ENCODE measurements around the gene MYG1. TPM values are rescaled to one million over a fixed set of nuclear protein-coding genes. Genes with fewer than 3 reads are reported as not detected.

Gene MYG1
- total and polyA plus RNA-seq, 2 of the 4 experiments (the other 2 are of a cell fraction), result 49.8 to 63.7 TPM

- 26% methylated on average over 5 of the region's 28 CpGs; no CpG with 5 or more reads in 1 of the 2 experiments for WGBS, 2 experiments (ENCODE audit: extremely low coverage in 2 of 2, insufficient read length in 1 of 2)
- Histone ChIP-seq H2AFZ (replicated peaks; ENCODE audit: low read length, poor library complexity) (peak overlapping the region; percentile 96), H3K4me3 (ENCODE audit: insufficient read depth, low read depth, low read length) (peak overlapping the region; percentile 26; the same call in 1 of the 2 replicates), H3K23ac (ENCODE audit: low read depth, low read length) (peak overlapping the region; percentile 61), H3K9me3 (ENCODE audit: control insufficient read depth, insufficient read depth, low read length) (no peaks in the 10 kb centered on the region), H2BK20ac (ENCODE audit: low read depth, low read length) (peak overlapping the region; percentile 64), H3K27ac (ENCODE audit: insufficient read depth, low read length) (peak overlapping the region; percentile 72), H3K56ac (ENCODE audit: extremely low read depth, insufficient read depth, low read length) (peak overlapping the region; percentile 58; the same call in 1 of the 2 replicates), H2BK15ac (ENCODE audit: low read depth, low read length) (peak overlapping the region; percentile 95), H3K9me1 (ENCODE audit: insufficient read depth, low read length) (peaks cover 9% of the 10 kb centered on the region; the same call in 1 of the 2 replicates), H3K36me3 (ENCODE audit: control insufficient read depth, insufficient read depth, low read length) (no peaks in the 10 kb centered on the region), H2BK120ac (ENCODE audit: low read depth, low read length) (peak overlapping the region; percentile 80), H3K79me1 (ENCODE audit: low read depth in 1 of 2, low read length in 2 of 2) (peaks cover 10 to 22% of the 10 kb centered on the region in 2 experiments), H3K4ac (ENCODE audit: low read depth, low read length) (peak overlapping the region; percentile 91), H3K9ac (ENCODE audit: low read depth, low read length) (peak overlapping the region; percentile 81), H3K4me1 (ENCODE audit: control insufficient read depth, insufficient read depth, low read length) (peaks cover 12% of the 10 kb centered on the region), H2AK9ac (replicated peaks; ENCODE audit: low read depth, low read length, poor library complexity) (peak overlapping the region; percentile 77), H4K20me1 (ENCODE audit: insufficient read depth, low read length) (no peaks in the 10 kb centered on the region), H2BK5ac (ENCODE audit: low read depth, low read length, poor library complexity, severe bottlenecking) (peak overlapping the region; percentile 42), H3K4me2 (ENCODE audit: low read depth, low read length) (peak overlapping the region; percentile 71), H3K18ac (ENCODE audit: low read depth, low read length) (peak overlapping the region; percentile 10), H3K14ac (replicated peaks; ENCODE audit: low read depth, low read length) (peak overlapping the region; percentile 93), H4K5ac (ENCODE audit: low read depth, low read length) (peak overlapping the region; percentile 86), H4K8ac (ENCODE audit: low read depth in 2 of 2, low read length in 2 of 2) (peak overlapping the region; percentile 95 to 99), H2AK5ac (ENCODE audit: low read depth, low read length) (peak overlapping the region; percentile 86), H4K91ac (ENCODE audit: insufficient read depth, low read depth, low read length) (peak overlapping the region; percentile 85), H3K27me3 (ENCODE audit: control insufficient read depth, insufficient read depth, low read length) (peaks cover 12% of the 10 kb centered on the region; the same call in 1 of the 2 replicates)
- in situ Hi-C loops (cut with MboI; ENCODE audit: low sequenced_read_pairs), result loop anchor here (10.0 kb wide), 1 partner anchor 181 kb away; the partner anchor contains the start of genes NPFF and TARBP2
- ATAC-seq (ENCODE audit: low read depth) (no peak), DNase-seq (no peak)
- ChIA-PET POLR2A (ENCODE audit: unreplicated experiment) (interaction anchor here (0.6 kb wide), 1 partner anchor 126 kb away, joined by 3 read pairs; no protein-coding TSS in a partner anchor), CTCF (interaction anchor here (0.8 to 1.6 kb wide), 3 partner anchors 21 to 184 kb away, joined by 4 to 7 read pairs (median 7); no protein-coding TSS in a partner anchor)
- intact Hi-C loops (cut with micrococcal nuclease), result loop anchor here (1.0 to 10.0 kb wide), 3 partner anchors 21 to 184 kb away; no protein-coding TSS in a partner anchor
- BruUV-seq (replicated peaks), result no TSS peak
- dilution Hi-C loops (cut with HindIII; ENCODE audit: low sequenced_read_pairs, unreplicated experiment), result no loop called here
- no peak for TF ChIP-seq CTCF (conservative IDR thresholded peaks at IDR 0.05; ENCODE audit: low read depth, low read length)
- TF ChIP-seq NFE2L2 (IDR thresholded peaks at IDR 0.05; ENCODE audit: low read depth, low read length), result no peak
- no peak for TF ChIP-seq RAD21 (IDR thresholded peaks at IDR 0.05; ENCODE audit: low read length)
- TF ChIP-seq RFX5 (IDR thresholded peaks at IDR 0.05; ENCODE audit: low read depth, low read length), result no peak
- no peak for TF ChIP-seq MXI1 (IDR thresholded peaks at IDR 0.05; ENCODE audit: borderline replicate concordance, low read depth, low read length)
- TF ChIP-seq FOS (IDR thresholded peaks at IDR 0.05; ENCODE audit: low read depth, low read length), result no peak
- TF ChIP-seq, protein P1, sequence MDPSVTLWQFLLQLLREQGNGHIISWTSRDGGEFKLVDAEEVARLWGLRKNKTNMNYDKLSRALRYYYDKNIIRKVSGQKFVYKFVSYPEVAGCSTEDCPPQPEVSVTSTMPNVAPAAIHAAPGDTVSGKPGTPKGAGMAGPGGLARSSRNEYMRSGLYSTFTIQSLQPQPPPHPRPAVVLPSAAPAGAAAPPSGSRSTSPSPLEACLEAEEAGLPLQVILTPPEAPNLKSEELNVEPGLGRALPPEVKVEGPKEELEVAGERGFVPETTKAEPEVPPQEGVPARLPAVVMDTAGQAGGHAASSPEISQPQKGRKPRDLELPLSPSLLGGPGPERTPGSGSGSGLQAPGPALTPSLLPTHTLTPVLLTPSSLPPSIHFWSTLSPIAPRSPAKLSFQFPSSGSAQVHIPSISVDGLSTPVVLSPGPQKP (IDR thresholded peaks at IDR 0.05; ENCODE audit: borderline replicate concordance, low read depth, low read length), result no peak
- TF ChIP-seq POLR2A (IDR thresholded peaks at IDR 0.05; ENCODE audit: low read depth, low read length), result no peak
- TF ChIP-seq, protein P2, sequence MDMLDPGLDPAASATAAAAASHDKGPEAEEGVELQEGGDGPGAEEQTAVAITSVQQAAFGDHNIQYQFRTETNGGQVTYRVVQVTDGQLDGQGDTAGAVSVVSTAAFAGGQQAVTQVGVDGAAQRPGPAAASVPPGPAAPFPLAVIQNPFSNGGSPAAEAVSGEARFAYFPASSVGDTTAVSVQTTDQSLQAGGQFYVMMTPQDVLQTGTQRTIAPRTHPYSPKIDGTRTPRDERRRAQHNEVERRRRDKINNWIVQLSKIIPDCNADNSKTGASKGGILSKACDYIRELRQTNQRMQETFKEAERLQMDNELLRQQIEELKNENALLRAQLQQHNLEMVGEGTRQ (IDR thresholded peaks at IDR 0.05; ENCODE audit: low read depth, low read length), result no peak
- TF ChIP-seq SMC3 (IDR thresholded peaks at IDR 0.05; ENCODE audit: low read depth, low read length), result no peak
- no peak for TF ChIP-seq BHLHE40 (IDR thresholded peaks at IDR 0.05; ENCODE audit: low read depth, low read length)
- TF ChIP-seq RCOR1 (IDR thresholded peaks at IDR 0.05; ENCODE audit: insufficient replicate concordance, low read length), result no peak
These were observed 24.8 kb downstream of the MYG1 start for GRCh38 chr12:53324113-53324778.

Data from IMR-90 (cell line).